GM12878 (cell line): ENCODE results near the gene HSPB7. TPM values are rescaled to one million over a fixed set of nuclear protein-coding genes. Genes with fewer than 3 reads are reported as not detected.

Experiments
- ATF7 ChIP-seq: fragments of 450-650 bp; IDR thresholded peaks from 2 replicates; pipeline ENCODE4 v1.6.1; 2016; ENCODE audit warnings: low read depth, mild to moderate bottlenecking
- BACH1 ChIP-seq: fragments of 450-650 bp; IDR thresholded peaks from 2 replicates; pipeline ENCODE4 v1.6.1; 2017; ENCODE audit warnings: mild to moderate bottlenecking, borderline replicate concordance
- BCL11A ChIP-seq: IDR thresholded peaks from 2 replicates; pipeline ENCODE4 v1.6.1; 2011; ENCODE audit warnings: low read depth, low read length
- CHD2 ChIP-seq: IDR thresholded peaks from 2 replicates; pipeline ENCODE4 v1.6.1; 2011; ENCODE audit warnings: low read depth, low read length, improper control_type of control experiment, borderline replicate concordance
- CREB1 ChIP-seq: IDR thresholded peaks from 2 replicates; pipeline ENCODE4 v1.6.1; 2012; ENCODE audit warnings: low read depth, mild to moderate bottlenecking, inconsistent platforms
- EGR1 ChIP-seq, 2 experiments: IDR thresholded peaks; 1 replicate in 1 of 2; 2 replicates in 1 of 2; pipeline ENCODE4 v1.6.1; 2011 to 2012; ENCODE audit warnings: low read depth in 2 of 2, low read length in 2 of 2, borderline replicate concordance in 1 of 2, mild to moderate bottlenecking in 1 of 2, moderate library complexity in 1 of 2
- FOXK2 ChIP-seq: fragments of 450-650 bp; IDR thresholded peaks from 2 replicates; pipeline ENCODE4 v1.6.1; 2017; ENCODE audit warnings: mild to moderate bottlenecking, moderate library complexity
- HCFC1 ChIP-seq: fragments of 150-350 bp; IDR thresholded peaks from 2 replicates; pipeline ENCODE4 v1.6.1; 2014; ENCODE audit warnings: low read length
- HDGF ChIP-seq: fragments of 450-650 bp; IDR thresholded peaks from 2 replicates; pipeline ENCODE4 v1.6.1; 2016; ENCODE audit warnings: antibody characterized with exemption
- IKZF1 ChIP-seq: fragments of 450-650 bp; conservative IDR thresholded peaks from 2 replicates; pipeline ENCODE4 v1.6.1; 2017; ENCODE audit warnings: antibody characterized with exemption, mild to moderate bottlenecking
- IKZF2 ChIP-seq, 2 experiments: fragments of 450-650 bp; IDR thresholded peaks; 2 replicates each; pipeline ENCODE4 v1.6.1; 2017; ENCODE audit warnings: mild to moderate bottlenecking in 2 of 2, moderate library complexity in 2 of 2
- KLF5 ChIP-seq: fragments of 450-650 bp; IDR thresholded peaks from 2 replicates; pipeline ENCODE4 v1.6.1; 2014; ENCODE audit warnings: mild to moderate bottlenecking; ENCODE audit not compliant: partially characterized antibody
- NBN ChIP-seq: fragments of 450-650 bp; IDR thresholded peaks from 2 replicates; pipeline ENCODE4 v1.6.1; 2016
- NRF1 ChIP-seq: conservative IDR thresholded peaks from 2 replicates; pipeline ENCODE4 v1.6.1; 2011; ENCODE audit warnings: mild to moderate bottlenecking, low read depth, low read length, improper control_type of control experiment
- RBBP5 ChIP-seq: fragments of 200-600 bp; sonication (generic); conservative IDR thresholded peaks from 2 replicates; pipeline ENCODE4 v1.6.1; 2016
- SIX5 ChIP-seq: IDR thresholded peaks from 2 replicates; pipeline ENCODE4 v1.6.1; 2011; ENCODE audit warnings: mild to moderate bottlenecking, low read depth, low read length, moderate library complexity; ENCODE audit not compliant: severe bottlenecking
- SMAD1 ChIP-seq: fragments of 450-650 bp; IDR thresholded peaks from 2 replicates; pipeline ENCODE4 v1.6.1; 2018; ENCODE audit warnings: mild to moderate bottlenecking, low read depth; ENCODE audit not compliant: partially characterized antibody
- SMAD5 ChIP-seq: IDR thresholded peaks from 2 replicates; pipeline ENCODE4 v1.6.1; 2016; ENCODE audit warnings: antibody characterized with exemption, low read depth
- SRF ChIP-seq, 2 experiments: IDR thresholded peaks; 2 replicates each; pipeline ENCODE4 v1.6.1; 2011; ENCODE audit warnings: low read depth in 2 of 2, low read length in 2 of 2, mild to moderate bottlenecking in 1 of 2, moderate library complexity in 1 of 2
- SUPT20H ChIP-seq: IDR thresholded peaks from 2 replicates; pipeline ENCODE4 v1.6.1; 2011; ENCODE audit warnings: low read depth, mild to moderate bottlenecking, low read length, moderate library complexity, borderline replicate concordance; ENCODE audit not compliant: control insufficient read depth
- TAF1 ChIP-seq: IDR thresholded peaks from 2 replicates; pipeline ENCODE4 v1.6.1; 2011; ENCODE audit warnings: mild to moderate bottlenecking, low read depth, low read length, borderline replicate concordance
- TCF12 ChIP-seq: IDR thresholded peaks from 2 replicates; pipeline ENCODE4 v1.6.1; 2011; ENCODE audit warnings: low read depth, mild to moderate bottlenecking, low read length
- YBX1 ChIP-seq: fragments of 450-650 bp; IDR thresholded peaks from 2 replicates; pipeline ENCODE4 v1.6.1; 2016; ENCODE audit warnings: antibody characterized with exemption
- polyA plus RNA-seq, 11 experiments: library from polyadenylated mRNA; depleted of rRNA in 4 of 11; unstranded in 6 of 11; stranded (reverse) in 5 of 11; fragments of >200 nt; fragmentation: Nextera tagmentation in 4 of 11; fragmentation: Illumina TruSeq in 1 of 11; extraction: Ambion mirVana in 4 of 11; extraction: Trizol in 1 of 11; gene quantifications; 1 replicate in 1 of 11; 2 replicates in 10 of 11; pipeline versions ENCODE4 v1.2.1 to v1.2.3, GENCODE V29; 2011 to 2016; ENCODE audit warnings: inconsistent platforms in 2 of 11, missing spikeins in 2 of 11, low read depth in 1 of 11
- total RNA-seq, 4 experiments: library from RNA; depleted of rRNA in 3 of 4; stranded (reverse); fragments of >200 nt in 3 of 4; fragmentation: Illumina TruSeq in 1 of 4; extraction: Trizol in 1 of 4; gene quantifications; 2 replicates each; pipeline versions ENCODE4 v1.2.1 to v1.2.3, GENCODE V29; 2013 to 2021
- TF ChIP-seq, protein P1 (sequence below): fragments of 450-650 bp; IDR thresholded peaks from 2 replicates; pipeline ENCODE4 v1.6.1; 2016; ENCODE audit warnings: mild to moderate bottlenecking
- TF ChIP-seq, protein P2 (sequence below): IDR thresholded peaks from 2 replicates; pipeline ENCODE4 v1.6.1; 2012; ENCODE audit warnings: low read length, inconsistent platforms
- TF ChIP-seq, protein P3 (sequence below): fragments of 450-650 bp; formaldehyde crosslinking; IDR thresholded peaks from 2 replicates; pipeline ENCODE4 v1.5.0; 2022; ENCODE audit warnings: mild to moderate bottlenecking, missing genetic modification characterization
- TF ChIP-seq, protein P4 (sequence below): IDR thresholded peaks from 2 replicates; pipeline ENCODE4 v1.6.1; 2011; ENCODE audit warnings: borderline replicate concordance, low read depth, mild to moderate bottlenecking, moderate library complexity, low read length; ENCODE audit not compliant: insufficient read depth, poor library complexity, severe bottlenecking

Gene HSPB7
- total and polyA plus RNA-seq, 10 of the 15 experiments (the other 5 are each of a cell fraction or from before 2014, with no cell fraction given), result 0.34 TPM; not detected in 9

DNA sequence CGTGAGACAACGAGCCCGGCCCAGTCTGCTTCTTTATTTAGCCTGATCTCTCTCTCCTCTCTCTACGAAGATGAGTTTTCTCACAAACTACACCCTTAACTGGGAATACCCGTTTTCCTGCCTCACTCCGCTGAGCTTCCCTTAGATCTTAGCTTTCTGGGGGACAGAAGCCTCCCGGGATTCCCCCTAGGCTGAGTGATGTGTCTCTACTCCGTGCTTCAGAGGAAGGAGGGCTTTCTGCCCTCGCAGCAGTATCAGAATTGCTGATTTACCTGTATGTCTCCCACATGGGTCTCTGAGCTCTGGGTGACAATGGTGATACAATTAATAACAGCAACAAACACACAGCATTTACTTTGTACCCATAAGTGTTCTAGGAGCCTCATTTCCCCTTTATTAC is 43.0 kb downstream of the HSPB7 start (continued):
- TF ChIP-seq KLF5 (no peak), SUPT20H (no peak), SRF (IDR thresholded peaks at IDR 0.05; ENCODE audit: low read depth in 2 of 2, low read length in 2 of 2) (no peak), SIX5 (no peak), TCF12 (no peak), BCL11A (no peak), SMAD1 (no peak), TAF1 (no peak), RBBP5 (no peak), CHD2 (no peak), HDGF (peak; percentile 17; the same call in 1 of the 2 replicates), BACH1 (no peak), NRF1 (no peak), IKZF2 (IDR thresholded peaks at IDR 0.05) (peak; percentile 75 to 80), CREB1 (peak; percentile 32; the same call in 1 of the 2 replicates), ATF7 (peak; percentile 27; the same call in 1 of the 2 replicates), NBN (peak; percentile 14; the same call in 1 of the 2 replicates), HCFC1 (no peak), SMAD5 (0 out of 2 replicates have a peak, but pooled peaks have one; percentile 48), FOXK2 (no peak), YBX1 (no peak), EGR1 (IDR thresholded peaks at IDR 0.05; ENCODE audit: borderline replicate concordance in 1 of 2, low read depth in 2 of 2, low read length in 2 of 2) (no peak), IKZF1 (peak; percentile 76; the same call in 1 of the 2 replicates)
- TF ChIP-seq, protein P1, sequence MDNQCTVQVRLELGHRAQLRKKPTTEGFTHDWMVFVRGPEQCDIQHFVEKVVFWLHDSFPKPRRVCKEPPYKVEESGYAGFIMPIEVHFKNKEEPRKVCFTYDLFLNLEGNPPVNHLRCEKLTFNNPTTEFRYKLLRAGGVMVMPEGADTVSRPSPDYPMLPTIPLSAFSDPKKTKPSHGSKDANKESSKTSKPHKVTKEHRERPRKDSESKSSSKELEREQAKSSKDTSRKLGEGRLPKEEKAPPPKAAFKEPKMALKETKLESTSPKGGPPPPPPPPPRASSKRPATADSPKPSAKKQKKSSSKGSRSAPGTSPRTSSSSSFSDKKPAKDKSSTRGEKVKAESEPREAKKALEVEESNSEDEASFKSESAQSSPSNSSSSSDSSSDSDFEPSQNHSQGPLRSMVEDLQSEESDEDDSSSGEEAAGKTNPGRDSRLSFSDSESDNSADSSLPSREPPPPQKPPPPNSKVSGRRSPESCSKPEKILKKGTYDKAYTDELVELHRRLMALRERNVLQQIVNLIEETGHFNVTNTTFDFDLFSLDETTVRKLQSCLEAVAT, result no peak
- TF ChIP-seq, protein P2, sequence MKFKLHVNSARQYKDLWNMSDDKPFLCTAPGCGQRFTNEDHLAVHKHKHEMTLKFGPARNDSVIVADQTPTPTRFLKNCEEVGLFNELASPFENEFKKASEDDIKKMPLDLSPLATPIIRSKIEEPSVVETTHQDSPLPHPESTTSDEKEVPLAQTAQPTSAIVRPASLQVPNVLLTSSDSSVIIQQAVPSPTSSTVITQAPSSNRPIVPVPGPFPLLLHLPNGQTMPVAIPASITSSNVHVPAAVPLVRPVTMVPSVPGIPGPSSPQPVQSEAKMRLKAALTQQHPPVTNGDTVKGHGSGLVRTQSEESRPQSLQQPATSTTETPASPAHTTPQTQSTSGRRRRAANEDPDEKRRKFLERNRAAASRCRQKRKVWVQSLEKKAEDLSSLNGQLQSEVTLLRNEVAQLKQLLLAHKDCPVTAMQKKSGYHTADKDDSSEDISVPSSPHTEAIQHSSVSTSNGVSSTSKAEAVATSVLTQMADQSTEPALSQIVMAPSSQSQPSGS, result peak; percentile 55; the same call in 1 of the 2 replicates
- TF ChIP-seq, protein P3, sequence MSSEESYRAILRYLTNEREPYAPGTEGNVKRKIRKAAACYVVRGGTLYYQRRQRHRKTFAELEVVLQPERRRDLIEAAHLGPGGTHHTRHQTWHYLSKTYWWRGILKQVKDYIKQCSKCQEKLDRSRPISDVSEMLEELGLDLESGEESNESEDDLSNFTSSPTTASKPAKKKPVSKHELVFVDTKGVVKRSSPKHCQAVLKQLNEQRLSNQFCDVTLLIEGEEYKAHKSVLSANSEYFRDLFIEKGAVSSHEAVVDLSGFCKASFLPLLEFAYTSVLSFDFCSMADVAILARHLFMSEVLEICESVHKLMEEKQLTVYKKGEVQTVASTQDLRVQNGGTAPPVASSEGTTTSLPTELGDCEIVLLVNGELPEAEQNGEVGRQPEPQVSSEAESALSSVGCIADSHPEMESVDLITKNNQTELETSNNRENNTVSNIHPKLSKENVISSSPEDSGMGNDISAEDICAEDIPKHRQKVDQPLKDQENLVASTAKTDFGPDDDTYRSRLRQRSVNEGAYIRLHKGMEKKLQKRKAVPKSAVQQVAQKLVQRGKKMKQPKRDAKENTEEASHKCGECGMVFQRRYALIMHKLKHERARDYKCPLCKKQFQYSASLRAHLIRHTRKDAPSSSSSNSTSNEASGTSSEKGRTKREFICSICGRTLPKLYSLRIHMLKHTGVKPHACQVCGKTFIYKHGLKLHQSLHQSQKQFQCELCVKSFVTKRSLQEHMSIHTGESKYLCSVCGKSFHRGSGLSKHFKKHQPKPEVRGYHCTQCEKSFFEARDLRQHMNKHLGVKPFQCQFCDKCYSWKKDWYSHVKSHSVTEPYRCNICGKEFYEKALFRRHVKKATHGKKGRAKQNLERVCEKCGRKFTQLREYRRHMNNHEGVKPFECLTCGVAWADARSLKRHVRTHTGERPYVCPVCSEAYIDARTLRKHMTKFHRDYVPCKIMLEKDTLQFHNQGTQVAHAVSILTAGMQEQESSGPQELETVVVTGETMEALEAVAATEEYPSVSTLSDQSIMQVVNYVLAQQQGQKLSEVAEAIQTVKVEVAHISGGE (CRISPR knock-in tag), result no peak
- TF ChIP-seq, protein P4, sequence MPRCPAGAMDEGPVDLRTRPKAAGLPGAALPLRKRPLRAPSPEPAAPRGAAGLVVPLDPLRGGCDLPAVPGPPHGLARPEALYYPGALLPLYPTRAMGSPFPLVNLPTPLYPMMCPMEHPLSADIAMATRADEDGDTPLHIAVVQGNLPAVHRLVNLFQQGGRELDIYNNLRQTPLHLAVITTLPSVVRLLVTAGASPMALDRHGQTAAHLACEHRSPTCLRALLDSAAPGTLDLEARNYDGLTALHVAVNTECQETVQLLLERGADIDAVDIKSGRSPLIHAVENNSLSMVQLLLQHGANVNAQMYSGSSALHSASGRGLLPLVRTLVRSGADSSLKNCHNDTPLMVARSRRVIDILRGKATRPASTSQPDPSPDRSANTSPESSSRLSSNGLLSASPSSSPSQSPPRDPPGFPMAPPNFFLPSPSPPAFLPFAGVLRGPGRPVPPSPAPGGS, result peak; percentile 11
